NCI-H2029 (cell line): ENCODE measurements around the gene DCLK2.

Experiments
- DNase-seq: peaks from one replicate; lab custom pipeline; 2025; lab: John Stamatoyannopoulos, UW

Gene DCLK2

DNA sequence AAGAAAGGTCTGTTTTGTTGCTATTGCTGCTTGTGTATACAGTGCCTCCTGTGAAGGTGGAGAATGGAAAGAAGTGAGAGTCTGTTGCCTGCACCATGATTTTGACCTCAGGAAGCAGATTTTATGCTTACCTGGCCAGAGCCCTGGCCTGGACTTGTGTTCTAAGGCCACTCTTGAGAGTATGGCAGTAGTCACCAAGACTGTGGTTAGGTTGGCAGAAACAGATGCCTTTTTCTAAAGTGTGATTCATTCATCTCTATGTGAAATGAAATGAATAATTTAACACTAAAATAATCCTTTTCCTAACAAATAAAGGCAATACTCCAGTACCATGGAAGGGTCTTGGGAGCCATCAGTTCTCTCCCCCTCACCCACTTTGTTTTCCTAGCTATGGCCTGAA lies 161.8 kb downstream of the DCLK2 start:
- DNase-seq, result no peak

DNA sequence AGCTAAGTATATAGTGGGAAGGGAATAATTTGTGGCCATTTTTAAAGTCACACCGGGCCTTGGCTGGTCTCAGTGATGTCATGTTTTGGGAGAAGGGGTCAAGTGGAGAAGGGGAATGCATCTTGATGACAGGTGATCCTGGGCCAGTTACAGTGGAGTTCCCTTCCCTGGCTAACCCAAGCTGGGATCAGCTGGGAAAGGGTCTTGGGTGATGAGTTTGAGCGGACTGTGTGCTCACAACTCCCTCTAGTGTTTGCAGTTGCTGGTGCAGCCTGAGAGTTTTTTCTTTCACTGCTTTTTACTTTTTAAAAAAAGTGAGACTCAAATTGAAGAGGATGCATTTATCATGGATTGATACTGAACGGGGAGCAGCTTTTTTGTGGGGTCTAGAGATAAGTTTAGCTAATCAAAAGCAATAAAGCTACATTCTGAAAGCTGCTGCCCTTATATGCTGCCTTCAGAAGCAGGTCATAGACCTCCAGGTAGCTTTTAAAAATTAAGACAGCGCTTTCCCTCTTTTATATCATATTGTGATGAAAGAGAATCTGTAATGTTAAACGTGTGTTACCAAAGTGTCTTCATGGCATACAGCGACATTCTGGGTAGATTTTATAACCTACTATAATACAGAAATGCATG lies 164.7 kb downstream of the DCLK2 start:
- DNase-seq, result no peak

GRCh38 chr4:150243932-150244331 lies 165.7 kb downstream of the DCLK2 start:
- no peak for DNase-seq

DNA sequence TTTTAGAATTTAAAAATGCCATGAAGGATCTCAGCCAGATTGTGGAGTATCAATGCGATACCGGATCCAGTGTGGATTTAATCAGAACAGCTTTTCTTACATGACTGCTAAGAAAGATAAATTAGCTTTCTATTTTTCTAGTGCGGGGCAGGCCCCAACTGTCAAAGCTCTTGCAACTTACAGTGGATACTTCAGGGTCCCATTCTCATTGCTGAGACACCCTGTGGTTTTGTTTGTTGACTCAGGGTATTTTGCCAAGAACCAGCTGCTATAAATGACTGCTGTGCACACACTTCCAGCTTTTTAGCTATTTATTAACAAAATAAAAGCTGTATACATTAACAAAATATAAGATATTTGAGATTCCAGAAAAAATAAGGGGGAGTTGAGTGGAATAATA lies 166.4 kb downstream of the DCLK2 start:
- DNase-seq, result no peak

DNA sequence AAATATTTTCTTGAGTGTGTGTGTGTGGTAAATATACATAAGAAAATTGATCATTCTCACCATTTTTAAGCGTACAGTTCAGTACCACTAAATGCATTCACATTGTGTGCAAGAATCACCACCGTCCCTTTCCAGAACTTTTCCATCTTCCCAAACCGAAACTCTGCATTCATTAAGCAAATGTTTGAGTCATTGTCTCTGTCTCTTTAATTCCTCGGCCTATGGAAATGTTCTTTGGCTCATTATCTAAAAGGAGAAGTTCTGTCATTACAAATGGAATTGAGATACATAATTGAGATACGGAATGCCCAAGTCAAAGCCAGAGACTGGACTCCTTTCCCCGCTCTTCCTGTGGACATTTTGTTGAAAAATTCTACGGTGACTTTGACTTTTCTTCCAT lies 168.9 kb downstream of the DCLK2 start:
- DNase-seq, result no peak

DNA sequence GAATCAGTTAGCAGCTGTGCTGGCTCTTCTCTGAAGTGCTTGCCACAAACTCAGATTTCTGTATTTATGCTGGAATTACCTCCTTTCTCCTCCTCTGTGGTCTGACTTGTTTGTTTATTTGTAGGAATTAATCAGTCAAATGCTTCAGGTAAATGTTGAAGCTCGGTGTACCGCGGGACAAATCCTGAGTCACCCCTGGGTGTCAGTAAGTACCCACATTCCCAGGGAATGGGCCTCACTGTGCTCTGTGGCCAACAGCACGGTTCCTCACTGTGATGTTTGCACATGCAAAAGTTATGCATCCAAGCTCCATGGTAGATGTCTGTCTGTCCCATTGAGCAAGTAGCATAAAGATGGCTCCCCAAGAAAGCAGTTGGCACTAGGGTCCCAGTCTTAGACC lies 169.9 kb downstream of the DCLK2 start:
- no peak for DNase-seq

DNA sequence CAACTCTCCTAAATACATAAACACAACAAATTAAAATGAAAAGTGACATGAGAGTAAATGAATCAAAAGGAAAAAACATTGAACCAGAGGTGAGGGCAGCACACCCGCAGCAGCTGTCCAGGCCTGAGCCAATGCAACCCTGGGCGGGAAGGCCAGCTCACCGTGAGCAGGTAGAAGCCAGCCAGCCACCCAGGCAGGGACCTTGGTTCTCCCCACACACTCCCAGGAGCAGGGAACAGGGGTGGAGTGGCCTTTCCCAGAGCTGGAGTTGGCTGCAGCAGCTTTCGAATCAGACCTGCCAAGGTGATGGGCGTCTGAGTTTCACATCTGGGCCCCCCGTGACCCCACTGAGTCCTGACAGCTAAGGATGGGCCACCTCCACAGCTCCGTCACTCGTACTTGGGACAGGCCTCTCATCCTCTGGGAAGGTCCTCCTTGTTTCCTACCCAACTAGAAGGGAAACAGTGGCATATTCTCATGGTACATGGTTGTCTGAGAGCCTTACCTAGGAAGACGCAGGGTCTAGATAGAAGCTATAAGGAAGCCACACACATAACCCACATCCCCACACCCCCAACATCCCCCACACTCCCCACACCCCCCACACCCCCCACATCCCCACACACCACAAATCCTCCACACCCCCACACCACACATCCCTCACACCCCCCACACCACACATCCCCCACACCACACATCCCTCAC lies 172.2 kb downstream of the DCLK2 start:
- DNase-seq, result no peak

- DNase-seq, result no peak
Measured at GRCh38 chr4:150250998-150251651, 172.9 kb downstream of the DCLK2 start.

- DNase-seq, result no peak
Measured at GRCh38 chr4:150251752-150252190, 173.5 kb downstream of the DCLK2 start.

DNA sequence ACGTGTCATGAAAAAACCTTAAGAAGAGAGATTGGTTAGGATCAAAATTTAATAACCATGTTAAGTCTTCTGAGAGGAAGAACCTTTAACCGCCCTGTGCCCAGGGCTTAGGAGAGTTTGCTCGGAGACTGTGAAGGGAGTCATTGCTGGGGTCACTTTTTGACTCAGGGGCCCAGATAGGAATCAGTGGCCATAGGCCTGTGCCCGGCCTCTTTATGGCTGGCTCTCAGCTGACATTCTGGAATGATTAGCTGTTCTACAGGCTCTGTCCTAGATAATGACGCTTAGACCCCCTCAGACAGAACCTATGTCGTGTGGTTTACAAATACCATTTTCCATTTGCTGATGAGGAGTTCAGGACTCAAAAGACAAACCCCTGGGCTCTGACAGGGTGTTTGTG lies 174.1 kb downstream of the DCLK2 start:
- no peak for DNase-seq

GRCh38 chr4:150252741-150253140 lies 174.5 kb downstream of the DCLK2 start:
- DNase-seq, result no peak

DNA sequence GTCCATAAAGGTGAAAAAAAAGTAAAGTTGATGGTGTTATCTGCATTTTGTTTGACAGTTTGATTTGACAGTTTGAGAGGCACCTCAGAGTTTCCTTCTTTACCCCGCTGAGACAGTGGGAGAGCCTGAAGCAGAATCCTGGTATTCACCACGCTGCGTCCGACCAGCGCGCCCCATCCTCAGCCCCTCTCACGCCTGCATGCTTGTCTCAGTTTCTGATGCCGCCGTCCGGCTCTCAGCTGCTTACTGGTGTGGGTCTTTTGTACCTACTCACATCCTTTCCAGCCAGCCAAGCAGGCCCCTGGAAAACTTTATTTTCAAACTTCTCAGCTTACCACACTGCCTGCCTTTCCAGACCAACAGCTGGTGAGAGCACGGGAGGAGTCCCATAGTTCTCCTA lies 175.2 kb downstream of the DCLK2 start:
- no peak for DNase-seq

- DNase-seq, result no peak
Measured at GRCh38 chr4:150253965-150254630, 175.9 kb downstream of the DCLK2 start.

- DNase-seq, result no peak
Measured at GRCh38 chr4:150255610-150256224, 177.5 kb downstream of the DCLK2 start.

DNA sequence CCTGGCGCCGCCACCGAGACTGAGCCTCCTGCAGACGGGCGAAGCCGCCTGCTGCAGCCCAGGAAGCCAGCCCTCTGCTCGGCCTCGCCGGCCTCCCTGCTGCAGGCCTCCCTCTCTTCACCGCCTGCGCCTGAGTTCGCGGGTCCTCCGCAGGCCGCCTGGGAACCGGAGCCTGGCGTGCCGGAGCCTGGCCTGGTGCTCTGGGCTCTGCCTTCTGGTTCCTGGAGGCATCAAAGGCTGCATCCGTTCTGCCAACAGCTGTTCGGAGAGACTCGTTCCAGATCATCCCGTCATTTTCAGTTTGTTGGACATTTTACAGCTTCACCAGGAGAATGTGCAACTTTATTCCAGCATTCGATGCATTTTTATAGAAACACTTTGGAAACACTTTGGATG lies 178.0 kb downstream of the DCLK2 start:
- DNase-seq, result no peak

- DNase-seq, result no peak
Measured at GRCh38 chr4:150256841-150257730, 178.8 kb downstream of the DCLK2 start.

DNA sequence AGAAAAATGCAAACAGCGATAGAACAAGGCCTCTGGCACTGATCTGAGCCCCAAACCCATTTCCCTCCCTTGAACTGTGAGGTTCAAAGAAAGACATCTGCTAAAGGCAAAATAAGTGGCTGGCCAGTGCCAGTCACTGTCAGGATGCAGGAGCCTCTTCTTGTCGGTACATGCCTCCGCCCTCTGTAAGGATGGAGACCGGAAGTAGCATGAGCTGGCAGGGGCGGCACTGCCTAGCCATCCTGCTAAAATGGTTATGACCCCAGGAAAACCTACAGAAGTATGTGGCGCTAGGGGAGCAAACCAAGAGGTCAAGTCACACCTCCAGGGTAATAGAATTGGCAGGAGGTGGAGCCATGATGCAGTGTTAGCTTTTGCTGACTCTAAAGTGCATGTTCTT lies 180.3 kb downstream of the DCLK2 start:
- DNase-seq, result no peak

- no peak for DNase-seq
Measured at GRCh38 chr4:150259861-150260567, 181.8 kb downstream of the DCLK2 start.

DNA sequence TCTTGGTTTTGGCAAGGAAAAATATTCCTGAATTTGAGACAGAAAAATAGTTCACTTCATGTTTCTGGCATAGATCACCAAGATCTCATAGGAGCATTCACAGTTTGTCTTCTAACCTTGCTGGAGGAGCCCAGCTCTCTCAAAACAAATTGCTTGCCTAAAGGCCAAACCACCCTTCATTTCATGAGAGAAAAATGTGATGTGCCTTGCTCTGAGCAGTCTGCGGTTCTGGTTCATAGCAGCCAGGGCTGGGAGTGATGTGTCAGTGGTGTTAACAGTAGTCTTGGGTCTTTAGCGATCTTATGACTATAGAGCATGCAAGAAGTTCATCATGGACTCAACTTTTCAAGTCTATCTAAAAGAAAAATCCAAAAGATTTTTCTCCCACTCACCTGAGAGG lies 183.3 kb downstream of the DCLK2 start:
- no peak for DNase-seq

DNA sequence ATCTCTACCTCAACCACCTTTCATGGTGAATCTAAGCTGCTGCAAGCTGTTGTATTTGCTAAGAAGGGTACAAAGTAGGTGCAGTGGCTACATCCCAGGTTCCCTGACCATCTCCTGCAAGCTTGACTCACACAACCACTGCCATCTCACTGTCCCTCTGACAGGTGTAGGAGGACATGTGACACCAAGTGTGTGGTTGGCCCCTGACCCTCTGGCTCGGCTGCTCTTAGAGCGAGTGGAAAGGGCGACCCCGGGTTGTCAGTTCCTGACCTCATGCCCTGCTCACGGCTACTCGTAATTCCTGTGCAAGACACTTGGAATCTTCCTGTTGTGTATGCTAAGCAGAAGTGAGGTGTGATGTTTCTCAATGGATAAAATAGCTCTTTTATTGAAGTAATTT lies 184.4 kb downstream of the DCLK2 start:
- DNase-seq, result no peak
